Measurements from ENCODE around the gene CES2.

The CES2 gene

DNA sequence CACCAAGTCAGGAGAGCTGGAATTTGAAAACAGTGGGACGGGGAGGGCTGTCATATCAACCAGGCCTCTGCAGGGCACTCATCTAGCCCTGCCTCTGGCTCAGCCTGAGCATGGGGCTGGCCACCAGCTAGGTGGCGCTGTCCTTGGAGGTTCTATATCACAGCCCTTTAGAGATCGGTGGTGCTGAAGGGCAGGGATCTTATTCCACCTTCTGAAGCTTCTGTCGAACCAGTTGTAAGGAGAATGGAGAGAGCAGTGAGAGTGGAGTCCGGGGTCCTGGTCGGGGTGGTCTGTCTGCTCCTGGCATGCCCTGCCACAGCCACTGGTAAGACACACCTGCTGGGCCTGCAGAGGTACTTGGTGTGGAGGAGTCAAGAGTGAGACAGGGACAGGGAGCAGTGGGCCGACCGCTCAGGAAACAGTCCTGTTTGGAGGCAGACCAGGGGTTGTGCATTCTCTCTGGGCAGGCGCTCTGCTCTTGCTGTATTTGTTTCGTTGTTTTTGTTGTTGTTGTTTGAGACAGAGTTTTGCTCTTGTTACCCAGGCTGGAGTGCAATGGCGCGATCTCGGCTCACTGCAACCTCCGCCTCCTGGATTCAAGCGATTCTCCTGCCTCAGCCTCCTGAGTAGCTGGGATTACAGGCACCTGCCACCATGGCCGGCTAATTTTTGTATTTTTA is 25.9 kb downstream of the CES2 start, which contains the start of gene CES3:
Gene CES3 (plus strand): TSS at position 202 of the 680 bp plus-strand sequence. CDS start 42 bp downstream, at position 244.
- TF ChIP-seq, protein P1, sequence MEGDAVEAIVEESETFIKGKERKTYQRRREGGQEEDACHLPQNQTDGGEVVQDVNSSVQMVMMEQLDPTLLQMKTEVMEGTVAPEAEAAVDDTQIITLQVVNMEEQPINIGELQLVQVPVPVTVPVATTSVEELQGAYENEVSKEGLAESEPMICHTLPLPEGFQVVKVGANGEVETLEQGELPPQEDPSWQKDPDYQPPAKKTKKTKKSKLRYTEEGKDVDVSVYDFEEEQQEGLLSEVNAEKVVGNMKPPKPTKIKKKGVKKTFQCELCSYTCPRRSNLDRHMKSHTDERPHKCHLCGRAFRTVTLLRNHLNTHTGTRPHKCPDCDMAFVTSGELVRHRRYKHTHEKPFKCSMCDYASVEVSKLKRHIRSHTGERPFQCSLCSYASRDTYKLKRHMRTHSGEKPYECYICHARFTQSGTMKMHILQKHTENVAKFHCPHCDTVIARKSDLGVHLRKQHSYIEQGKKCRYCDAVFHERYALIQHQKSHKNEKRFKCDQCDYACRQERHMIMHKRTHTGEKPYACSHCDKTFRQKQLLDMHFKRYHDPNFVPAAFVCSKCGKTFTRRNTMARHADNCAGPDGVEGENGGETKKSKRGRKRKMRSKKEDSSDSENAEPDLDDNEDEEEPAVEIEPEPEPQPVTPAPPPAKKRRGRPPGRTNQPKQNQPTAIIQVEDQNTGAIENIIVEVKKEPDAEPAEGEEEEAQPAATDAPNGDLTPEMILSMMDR (IDR thresholded peaks at IDR 0.05; ENCODE audit: control extremely low read depth, extremely low read depth, low read depth, missing control alignments) = peak; percentile 86
- CTCF ChIA-PET = interaction anchor here (0.7 to 7.0 kb wide), 18 partner anchors 9 to 359 kb away, joined by 3 to 32 read pairs (median 3); no protein-coding TSS in a partner anchor
- DNase-seq (ENCODE audit: extremely low spot score) = peak; percentile 73
- POLR2A ChIA-PET = interaction anchor here (0.5 to 0.6 kb wide), 2 partner anchors 9 to 140 kb away, joined by 3 read pairs; no protein-coding TSS in a partner anchor

DNA sequence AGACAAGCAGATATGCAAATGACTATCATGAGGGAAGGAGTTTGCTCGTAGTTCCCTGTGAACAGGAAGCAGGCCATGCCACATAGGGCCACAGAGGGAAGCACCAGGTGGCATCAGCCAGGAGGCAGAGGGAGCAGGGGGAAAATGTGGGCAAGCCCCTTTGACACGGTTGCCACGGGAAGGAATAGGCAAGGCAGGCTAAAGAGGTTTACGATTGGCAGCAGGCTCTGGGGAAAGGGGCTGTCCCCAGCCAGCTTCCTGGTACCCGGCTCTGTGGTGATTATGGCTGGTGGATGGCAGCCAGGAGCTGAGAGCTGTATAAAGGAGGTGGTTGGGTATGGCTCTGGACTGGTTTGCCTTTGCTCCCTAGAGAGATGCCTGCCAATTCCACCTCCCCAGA is 26.6 kb downstream of the CES2 start:
- TF ChIP-seq, protein P1 (IDR thresholded peaks at IDR 0.05; ENCODE audit: control extremely low read depth, extremely low read depth, low read depth, missing control alignments) = no peak
- POLR2A ChIA-PET = no interaction called here
- DNase-seq (ENCODE audit: extremely low spot score) = no peak
- CTCF ChIA-PET = interaction anchor here (0.8 to 7.0 kb wide), 7 partner anchors 10 to 196 kb away, joined by 3 to 32 read pairs (median 4); no protein-coding TSS in a partner anchor

DNA sequence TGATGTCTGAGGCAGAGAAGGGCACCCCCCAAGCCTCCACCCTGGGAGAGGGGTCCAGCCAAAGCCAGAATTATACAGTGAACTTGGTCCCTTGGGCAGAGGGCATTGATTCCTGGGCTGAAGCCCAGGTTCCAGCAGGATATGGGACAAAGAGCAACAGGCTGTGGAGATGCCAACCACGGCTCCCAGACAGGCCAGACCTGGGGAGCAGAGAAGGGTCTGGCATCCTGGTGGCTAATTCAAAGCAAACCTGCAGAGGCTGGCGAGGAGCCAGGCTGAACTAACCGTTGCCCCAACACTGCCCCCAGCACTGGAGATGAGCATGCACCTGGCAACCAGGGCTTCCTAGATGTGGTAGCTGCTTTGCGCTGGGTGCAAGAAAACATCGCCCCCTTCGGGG is 28.7 kb downstream of the CES2 start:
- no peak for DNase-seq (ENCODE audit: extremely low spot score)
- CTCF ChIA-PET = interaction anchor here (0.7 to 3.8 kb wide), 9 partner anchors 9 to 222 kb away, joined by 3 to 28 read pairs (median 5); no protein-coding TSS in a partner anchor
- POLR2A ChIA-PET = no interaction called here
- TF ChIP-seq, protein P1 (IDR thresholded peaks at IDR 0.05; ENCODE audit: control extremely low read depth, extremely low read depth, low read depth, missing control alignments) = no peak

DNA sequence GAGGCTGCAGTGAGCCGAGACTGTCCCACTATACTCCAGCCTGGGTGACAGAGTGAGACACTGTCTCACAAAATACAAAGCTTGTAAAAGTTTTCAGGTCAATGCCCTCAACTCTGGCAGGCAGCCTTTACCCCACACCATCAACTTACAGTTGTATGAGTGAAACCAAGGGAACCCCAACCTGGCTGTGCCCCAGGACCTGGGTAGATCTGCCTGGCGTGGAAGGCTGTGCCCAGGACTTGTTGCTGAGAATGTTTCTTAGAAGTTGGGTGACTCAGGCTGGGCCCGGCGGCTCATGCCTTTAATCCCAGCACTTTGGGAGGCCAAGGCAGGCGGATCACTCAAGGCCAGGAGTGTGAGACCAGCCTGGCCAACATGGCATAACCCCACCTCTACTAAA is 33.5 kb downstream of the CES2 start:
- ChIA-PET POLR2A (no interaction called here), CTCF (interaction anchor here (1.7 kb wide), 2 partner anchors 15 to 22 kb away, joined by 4 to 6 read pairs; no protein-coding TSS in a partner anchor)
- TF ChIP-seq, protein P1 (IDR thresholded peaks at IDR 0.05; ENCODE audit: control extremely low read depth, extremely low read depth, low read depth, missing control alignments) = no peak
- DNase-seq (ENCODE audit: extremely low spot score) = no peak

DNA sequence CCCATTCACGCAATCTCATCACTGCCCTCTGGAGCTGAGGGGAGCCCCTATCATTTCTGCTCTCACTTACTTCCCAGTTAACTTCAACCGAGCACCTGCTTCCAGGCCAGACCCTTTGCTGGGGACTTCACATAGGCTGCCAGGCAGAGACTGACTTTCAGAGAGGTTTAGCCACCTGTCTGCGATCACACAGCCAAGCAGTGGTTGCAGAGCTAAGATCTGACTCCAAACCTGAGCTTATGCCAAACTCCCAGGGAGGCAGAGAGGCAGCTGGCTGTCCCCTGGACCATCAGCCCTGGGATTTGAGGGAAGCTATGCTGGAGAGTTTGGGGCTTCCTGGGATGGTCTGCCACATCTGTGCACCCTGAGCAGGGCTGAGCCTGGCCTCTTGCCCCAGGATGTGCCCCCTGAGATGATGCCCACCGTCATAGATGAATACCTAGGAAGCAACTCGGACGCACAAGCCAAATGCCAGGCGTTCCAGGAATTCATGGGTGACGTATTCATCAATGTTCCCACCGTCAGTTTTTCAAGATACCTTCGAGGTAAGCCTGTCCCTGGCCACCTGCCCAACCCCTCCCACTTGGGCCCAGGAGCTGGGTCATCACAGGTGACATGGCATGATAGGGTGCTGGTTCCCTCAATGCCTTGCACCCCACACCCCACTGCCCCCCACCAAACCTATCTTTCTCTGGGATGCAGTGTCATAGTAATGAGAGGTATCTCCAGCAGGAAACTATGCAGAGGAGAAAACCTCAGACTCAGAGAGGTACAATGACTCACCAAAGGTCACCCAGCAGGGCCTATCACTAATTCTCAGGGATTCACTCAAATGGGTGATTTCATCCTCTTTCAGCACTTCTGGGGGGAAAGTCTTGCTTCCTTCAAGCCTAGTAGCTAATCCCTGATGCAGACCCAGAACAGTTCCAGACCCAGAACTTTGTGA is 35.7 kb downstream of the CES2 start:
- ChIA-PET CTCF (interaction anchor here (1.0 to 2.3 kb wide), 5 partner anchors 11 to 289 kb away, joined by 3 to 15 read pairs (median 4); partner anchors contain the start of gene CES3), POLR2A (no interaction called here)
- no peak for DNase-seq (ENCODE audit: extremely low spot score)
- TF ChIP-seq, protein P1 (IDR thresholded peaks at IDR 0.05; ENCODE audit: control extremely low read depth, extremely low read depth, low read depth, missing control alignments) = no peak

DNA sequence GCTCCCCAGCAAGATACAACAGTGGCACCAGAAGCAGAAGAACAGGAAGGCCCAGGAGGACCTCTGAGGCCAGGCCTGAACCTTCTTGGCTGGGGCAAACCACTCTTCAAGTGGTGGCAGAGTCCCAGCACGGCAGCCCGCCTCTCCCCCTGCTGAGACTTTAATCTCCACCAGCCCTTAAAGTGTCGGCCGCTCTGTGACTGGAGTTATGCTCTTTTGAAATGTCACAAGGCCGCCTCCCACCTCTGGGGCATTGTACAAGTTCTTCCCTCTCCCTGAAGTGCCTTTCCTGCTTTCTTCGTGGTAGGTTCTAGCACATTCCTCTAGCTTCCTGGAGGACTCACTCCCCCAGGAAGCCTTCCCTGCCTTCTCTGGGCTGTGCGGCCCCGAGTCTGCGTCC is 37.7 kb downstream of the CES2 start:
- POLR2A ChIA-PET = no interaction called here
- DNase-seq (ENCODE audit: extremely low spot score) = no peak
- TF ChIP-seq, protein P1 (IDR thresholded peaks at IDR 0.05; ENCODE audit: control extremely low read depth, extremely low read depth, low read depth, missing control alignments) = no peak
- CTCF ChIA-PET = interaction anchor here (0.9 to 5.1 kb wide), 6 partner anchors 9 to 212 kb away, joined by 3 to 48 read pairs (median 6); no protein-coding TSS in a partner anchor
